BE2C (cell line): Measurements from ENCODE around the gene ADTRP.

Experiments used
- DNase-seq: peaks from one replicate; pipeline ENCODE4 v3.0.0-alpha.2; 2020
- H3K27me3 ChIP-seq: fragments of 250-450 bp; sonication (Bioruptor Pico); 2 replicates; pipeline ENCODE4 v1.5.1; 2020; ENCODE audit warnings: mild to moderate bottlenecking
- H3K36me3 ChIP-seq: fragments of 250-450 bp; sonication (Bioruptor Pico); 2 replicates; pipeline ENCODE4 v1.5.1; 2020; ENCODE audit warnings: mild to moderate bottlenecking
- H3K4me1 ChIP-seq: fragments of 250-450 bp; sonication (Bioruptor Pico); 2 replicates; pipeline ENCODE4 v1.5.1; 2020
- H3K4me3 ChIP-seq: 2 replicates; pipeline ENCODE4 v1.5.1; 2011; ENCODE audit warnings: low read depth, low read length
- H3K9me3 ChIP-seq: fragments of 250-450 bp; sonication (Bioruptor Pico); 2 replicates; pipeline ENCODE4 v1.5.1; 2020
- TF ChIP-seq, protein P1 (sequence below): IDR thresholded peaks from 2 replicates; pipeline ENCODE4 v1.5.1; 2012; ENCODE audit warnings: mild to moderate bottlenecking, low read depth, low read length

ADTRP gene

DNA sequence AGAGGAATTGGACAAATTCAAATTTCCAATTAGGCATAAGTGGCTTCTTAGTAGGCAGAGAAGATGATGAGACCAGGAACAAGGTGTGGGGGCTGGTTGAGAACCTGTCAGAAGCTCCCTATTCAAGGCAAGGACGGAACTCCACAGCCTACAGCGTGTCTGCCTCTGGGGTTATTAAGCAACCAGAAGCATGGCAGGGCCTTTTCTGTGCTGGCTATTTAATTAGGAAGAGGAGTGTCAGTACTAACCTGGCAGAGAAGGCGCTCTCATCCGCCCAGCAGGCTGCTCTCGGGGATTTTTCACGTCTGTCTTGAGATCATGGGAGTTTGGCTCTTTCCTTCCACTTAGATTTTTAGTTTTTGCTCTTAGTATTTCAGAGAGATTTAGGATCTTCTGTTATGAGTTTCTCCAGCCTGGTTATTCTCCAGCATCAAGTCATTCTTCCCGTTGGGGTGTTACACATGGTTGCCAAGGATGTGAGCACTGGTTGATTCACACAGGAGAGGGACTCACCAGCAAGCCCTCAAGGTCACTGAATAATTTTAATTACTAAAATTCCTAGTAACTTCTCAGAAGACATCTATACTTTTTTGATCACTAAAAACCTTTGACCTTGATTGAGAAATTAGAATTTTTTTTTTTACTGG, 23.9 kb downstream of the ADTRP start:
- TF ChIP-seq, protein P1, sequence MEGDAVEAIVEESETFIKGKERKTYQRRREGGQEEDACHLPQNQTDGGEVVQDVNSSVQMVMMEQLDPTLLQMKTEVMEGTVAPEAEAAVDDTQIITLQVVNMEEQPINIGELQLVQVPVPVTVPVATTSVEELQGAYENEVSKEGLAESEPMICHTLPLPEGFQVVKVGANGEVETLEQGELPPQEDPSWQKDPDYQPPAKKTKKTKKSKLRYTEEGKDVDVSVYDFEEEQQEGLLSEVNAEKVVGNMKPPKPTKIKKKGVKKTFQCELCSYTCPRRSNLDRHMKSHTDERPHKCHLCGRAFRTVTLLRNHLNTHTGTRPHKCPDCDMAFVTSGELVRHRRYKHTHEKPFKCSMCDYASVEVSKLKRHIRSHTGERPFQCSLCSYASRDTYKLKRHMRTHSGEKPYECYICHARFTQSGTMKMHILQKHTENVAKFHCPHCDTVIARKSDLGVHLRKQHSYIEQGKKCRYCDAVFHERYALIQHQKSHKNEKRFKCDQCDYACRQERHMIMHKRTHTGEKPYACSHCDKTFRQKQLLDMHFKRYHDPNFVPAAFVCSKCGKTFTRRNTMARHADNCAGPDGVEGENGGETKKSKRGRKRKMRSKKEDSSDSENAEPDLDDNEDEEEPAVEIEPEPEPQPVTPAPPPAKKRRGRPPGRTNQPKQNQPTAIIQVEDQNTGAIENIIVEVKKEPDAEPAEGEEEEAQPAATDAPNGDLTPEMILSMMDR, result no peak
- no peak overlapping the region for H3K4me3 ChIP-seq
- H3K4me1 ChIP-seq, result no peaks in the 10 kb centered on the region
- H3K9me3 ChIP-seq, result no peaks in the 10 kb centered on the region
- no peaks in the 10 kb centered on the region for H3K27me3 ChIP-seq
- no peaks in the 10 kb centered on the region for H3K36me3 ChIP-seq
- no peak for DNase-seq

DNA sequence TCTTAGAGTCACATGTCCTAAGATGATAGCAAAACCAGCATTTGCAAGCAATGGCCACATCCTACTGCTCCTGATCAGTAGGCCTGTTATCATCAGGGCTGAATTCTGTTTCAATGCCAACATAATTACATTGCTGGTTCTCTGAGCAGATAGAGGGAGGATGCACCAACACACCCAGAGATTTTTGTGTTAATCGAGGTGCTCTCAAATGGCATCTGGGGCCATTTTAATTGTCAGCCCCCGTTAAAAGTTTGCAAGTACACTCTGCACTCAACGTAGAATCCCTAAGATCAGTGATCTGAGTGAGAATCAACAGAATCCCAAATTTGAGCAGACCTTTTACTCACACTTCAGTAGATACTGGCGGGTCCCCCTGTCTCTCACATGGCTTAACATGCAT, 24.8 kb downstream of the ADTRP start:
- TF ChIP-seq, protein P1, result no peak
- Histone ChIP-seq H3K9me3 (no peaks in the 10 kb centered on the region), H3K36me3 (no peaks in the 10 kb centered on the region), H3K27me3 (no peaks in the 10 kb centered on the region), H3K4me1 (no peaks in the 10 kb centered on the region), H3K4me3 (no peak overlapping the region)
- DNase-seq, result no peak

DNA sequence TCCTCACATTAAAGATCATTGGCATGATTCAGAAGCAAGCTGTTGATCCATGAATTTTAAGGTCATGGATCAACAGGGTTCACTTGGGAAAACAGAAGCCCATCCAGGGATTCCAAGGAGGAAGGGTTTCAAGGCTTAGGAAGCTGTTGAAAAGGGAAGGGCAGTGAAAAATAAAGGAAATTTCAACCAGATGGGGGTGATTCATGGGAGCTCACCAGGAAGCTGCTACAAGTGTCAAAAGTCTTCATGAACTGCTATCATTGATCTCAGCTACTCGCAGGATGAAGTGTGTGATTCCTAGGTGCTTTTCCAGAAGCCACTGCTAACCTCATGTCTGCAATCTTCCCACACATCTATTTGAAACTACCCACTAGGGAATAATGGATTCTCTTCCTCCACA, 26.2 kb downstream of the ADTRP start:
- no peaks in the 10 kb centered on the region for H3K36me3 ChIP-seq
- no peaks in the 10 kb centered on the region for H3K4me1 ChIP-seq
- H3K9me3 ChIP-seq, result no peaks in the 10 kb centered on the region
- TF ChIP-seq, protein P1, result no peak
- H3K27me3 ChIP-seq, result no peaks in the 10 kb centered on the region
- no peak overlapping the region for H3K4me3 ChIP-seq
- no peak for DNase-seq

DNA sequence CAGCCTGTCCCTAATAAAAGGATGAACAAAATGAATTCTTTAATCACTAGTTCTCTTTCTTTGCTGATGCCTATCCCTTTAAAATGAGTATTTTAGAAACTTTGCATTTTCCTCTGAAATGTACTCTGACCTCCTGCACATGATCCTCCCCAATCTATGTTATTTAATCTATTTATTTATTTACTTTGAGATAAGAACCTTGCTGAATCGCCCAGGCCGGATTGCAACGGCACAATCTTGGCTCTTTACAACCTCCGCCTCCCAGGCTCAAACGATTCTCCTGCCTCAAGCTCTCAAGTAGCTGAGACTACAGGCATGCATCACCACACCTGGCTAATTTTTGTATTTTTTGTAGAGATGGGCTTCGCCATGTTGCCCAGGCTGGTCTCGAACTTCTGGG, 27.9 kb downstream of the ADTRP start:
- no peaks in the 10 kb centered on the region for H3K27me3 ChIP-seq
- H3K4me1 ChIP-seq, result no peaks in the 10 kb centered on the region
- no peak for DNase-seq
- TF ChIP-seq, protein P1, result no peak
- H3K36me3 ChIP-seq, result no peaks in the 10 kb centered on the region
- no peak overlapping the region for H3K4me3 ChIP-seq
- H3K9me3 ChIP-seq, result no peaks in the 10 kb centered on the region

DNA sequence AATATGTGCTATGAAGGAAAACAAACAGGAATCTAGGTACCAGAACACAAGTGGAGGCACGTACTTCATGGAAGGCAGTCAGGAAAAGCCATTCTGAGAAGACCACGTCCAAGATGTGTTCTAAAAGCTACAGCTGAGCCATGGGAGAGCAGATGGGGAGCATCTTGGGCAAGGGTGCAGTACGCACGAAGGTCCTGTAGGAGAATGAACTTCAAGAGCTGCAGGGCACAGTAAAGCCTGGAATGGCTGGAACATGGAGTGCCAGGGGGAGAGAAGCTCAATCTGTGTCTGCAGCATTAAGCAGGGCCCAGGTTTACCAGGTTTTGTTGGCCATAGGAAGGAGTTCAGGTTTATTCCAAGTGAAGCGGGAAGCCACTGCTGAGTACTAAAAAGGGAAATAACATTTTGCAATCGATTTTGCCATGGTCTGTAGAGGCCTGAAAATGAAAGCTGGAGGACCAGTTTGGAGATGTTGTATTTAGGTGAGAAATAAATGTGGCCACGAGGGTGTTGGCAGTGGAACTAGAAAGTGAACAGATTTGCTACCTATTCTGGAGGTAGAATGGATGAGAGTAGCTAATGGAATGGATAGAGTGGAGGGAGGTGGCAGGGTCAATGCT, 29.9 kb downstream of the ADTRP start:
- TF ChIP-seq, protein P1, result no peak
- no peaks in the 10 kb centered on the region for H3K36me3 ChIP-seq
- H3K4me1 ChIP-seq, result no peaks in the 10 kb centered on the region
- no peak for DNase-seq
- H3K9me3 ChIP-seq, result no peaks in the 10 kb centered on the region
- H3K4me3 ChIP-seq, result no peak overlapping the region
- H3K27me3 ChIP-seq, result no peaks in the 10 kb centered on the region

DNA sequence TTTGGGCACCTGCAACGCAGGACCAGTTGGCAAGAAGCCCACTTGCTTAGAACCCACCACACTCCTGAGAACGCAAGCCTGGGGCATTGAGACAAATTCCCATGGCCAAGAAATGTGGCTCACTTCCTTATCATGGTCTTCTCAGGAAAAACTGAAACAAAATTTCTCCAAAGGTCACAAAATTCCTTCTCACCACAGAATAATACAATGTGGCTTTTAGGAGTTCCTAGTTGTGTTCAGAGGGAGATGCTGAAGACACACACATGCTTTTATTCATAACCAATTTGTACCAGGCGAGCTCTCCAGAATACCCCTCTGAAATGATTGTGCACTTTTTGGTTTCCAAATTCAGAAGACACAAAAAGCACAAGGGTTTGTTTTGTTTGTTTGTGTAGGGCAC, 31.6 kb downstream of the ADTRP start:
- DNase-seq, result no peak
- H3K4me3 ChIP-seq, result no peak overlapping the region
- H3K9me3 ChIP-seq, result no peaks in the 10 kb centered on the region
- H3K27me3 ChIP-seq, result no peaks in the 10 kb centered on the region
- no peaks in the 10 kb centered on the region for H3K36me3 ChIP-seq
- no peaks in the 10 kb centered on the region for H3K4me1 ChIP-seq
- TF ChIP-seq, protein P1, result no peak
